Measurements from ENCODE around the gene PDZD8. TPM values are rescaled to one million over a fixed set of nuclear protein-coding genes. Genes with fewer than 3 reads are reported as not detected.

The PDZD8 gene
- total RNA-seq, 1 experiment from 2014 or later, result 15.2 TPM

- Histone ChIP-seq H3K4me3 (ENCODE audit: insufficient read depth, low read depth, low read length) (no peak overlapping the region), H3K27me3 (ENCODE audit: control insufficient read depth, insufficient read depth, low read length) (no peaks in the 10 kb centered on the region), H3K36me3 (replicated peaks; ENCODE audit: control insufficient read depth, insufficient read depth, low read length) (no peaks in the 10 kb centered on the region)
- DNase-seq, result no peak
Observed at GRCh38 chr10:117408436-117409384, 33.5 kb upstream of the PDZD8 start.

- DNase-seq, result no peak
- no peaks in the 10 kb centered on the region for H3K36me3 ChIP-seq (replicated peaks; ENCODE audit: control insufficient read depth, insufficient read depth, low read length)
- no peak overlapping the region for H3K4me3 ChIP-seq (ENCODE audit: insufficient read depth, low read depth, low read length)
- no peaks in the 10 kb centered on the region for H3K27me3 ChIP-seq (ENCODE audit: control insufficient read depth, insufficient read depth, low read length)
Observed at GRCh38 chr10:117405730-117406129, 30.5 kb upstream of the PDZD8 start.

GRCh38 chr10:117400329-117400728, 25.1 kb upstream of the PDZD8 start:
- H3K4me3 ChIP-seq (ENCODE audit: insufficient read depth, low read depth, low read length), result no peak overlapping the region
- H3K27me3 ChIP-seq (ENCODE audit: control insufficient read depth, insufficient read depth, low read length), result no peaks in the 10 kb centered on the region
- H3K36me3 ChIP-seq (replicated peaks; ENCODE audit: control insufficient read depth, insufficient read depth, low read length), result no peaks in the 10 kb centered on the region
- DNase-seq, result no peak

- Histone ChIP-seq H3K36me3 (replicated peaks; ENCODE audit: control insufficient read depth, insufficient read depth, low read length) (no peaks in the 10 kb centered on the region), H3K4me3 (ENCODE audit: insufficient read depth, low read depth, low read length) (no peak overlapping the region), H3K27me3 (ENCODE audit: control insufficient read depth, insufficient read depth, low read length) (no peaks in the 10 kb centered on the region)
- DNase-seq, result no peak
Observed at GRCh38 chr10:117399341-117400196, 24.3 kb upstream of the PDZD8 start.

- DNase-seq, result no peak
- Histone ChIP-seq H3K36me3 (replicated peaks; ENCODE audit: control insufficient read depth, insufficient read depth, low read length) (no peaks in the 10 kb centered on the region), H3K27me3 (ENCODE audit: control insufficient read depth, insufficient read depth, low read length) (no peaks in the 10 kb centered on the region), H3K4me3 (ENCODE audit: insufficient read depth, low read depth, low read length) (no peak overlapping the region)
Observed at GRCh38 chr10:117398029-117398428, 22.8 kb upstream of the PDZD8 start.

- Histone ChIP-seq H3K27me3 (ENCODE audit: control insufficient read depth, insufficient read depth, low read length) (no peaks in the 10 kb centered on the region; the same call in 1 of the 2 replicates), H3K36me3 (replicated peaks; ENCODE audit: control insufficient read depth, insufficient read depth, low read length) (no peaks in the 10 kb centered on the region), H3K4me3 (ENCODE audit: insufficient read depth, low read depth, low read length) (no peak overlapping the region)
- no peak for DNase-seq
Observed at GRCh38 chr10:117391436-117392205, 16.4 kb upstream of the PDZD8 start.

- no peak for DNase-seq
- Histone ChIP-seq H3K36me3 (replicated peaks; ENCODE audit: control insufficient read depth, insufficient read depth, low read length) (no peaks in the 10 kb centered on the region), H3K27me3 (ENCODE audit: control insufficient read depth, insufficient read depth, low read length) (no peaks in the 10 kb centered on the region; the same call in 1 of the 2 replicates), H3K4me3 (ENCODE audit: insufficient read depth, low read depth, low read length) (no peak overlapping the region)
Observed at GRCh38 chr10:117390420-117390819, 15.2 kb upstream of the PDZD8 start.

GRCh38 chr10:117386805-117387204, 11.6 kb upstream of the PDZD8 start:
- DNase-seq, result no peak
- Histone ChIP-seq H3K27me3 (ENCODE audit: control insufficient read depth, insufficient read depth, low read length) (no peaks in the 10 kb centered on the region; the same call in 1 of the 2 replicates), H3K36me3 (replicated peaks; ENCODE audit: control insufficient read depth, insufficient read depth, low read length) (no peaks in the 10 kb centered on the region), H3K4me3 (ENCODE audit: insufficient read depth, low read depth, low read length) (no peak overlapping the region)

- no peak overlapping the region for H3K4me3 ChIP-seq (ENCODE audit: insufficient read depth, low read depth, low read length)
- H3K36me3 ChIP-seq (replicated peaks; ENCODE audit: control insufficient read depth, insufficient read depth, low read length), result no peaks in the 10 kb centered on the region
- DNase-seq, result no peak
- peaks cover 5% of the 10 kb centered on the region for H3K27me3 ChIP-seq (ENCODE audit: control insufficient read depth, insufficient read depth, low read length)
Observed at GRCh38 chr10:117382861-117383260, 7.6 kb upstream of the PDZD8 start.

- no peaks in the 10 kb centered on the region for H3K36me3 ChIP-seq (replicated peaks; ENCODE audit: control insufficient read depth, insufficient read depth, low read length)
- peaks cover 24% of the 10 kb centered on the region for H3K27me3 ChIP-seq (ENCODE audit: control insufficient read depth, insufficient read depth, low read length)
- H3K4me3 ChIP-seq (ENCODE audit: insufficient read depth, low read depth, low read length), result peak overlapping the region; percentile 81
- no peak for DNase-seq
Observed at GRCh38 chr10:117374506-117375359, 507 bp downstream of the PDZD8 start.

- peaks cover 20% of the 10 kb centered on the region for H3K27me3 ChIP-seq (ENCODE audit: control insufficient read depth, insufficient read depth, low read length)
- DNase-seq, result peak; percentile 49
- peak overlapping the region; percentile 81 for H3K4me3 ChIP-seq (ENCODE audit: insufficient read depth, low read depth, low read length)
- no peaks in the 10 kb centered on the region for H3K36me3 ChIP-seq (replicated peaks; ENCODE audit: control insufficient read depth, insufficient read depth, low read length)
Observed at GRCh38 chr10:117373823-117374505, 1.3 kb downstream of the PDZD8 start.

GRCh38 chr10:117370205-117370604, 5.0 kb downstream of the PDZD8 start:
- no peak for DNase-seq
- no peak overlapping the region for H3K4me3 ChIP-seq (ENCODE audit: insufficient read depth, low read depth, low read length)
- peaks cover 9% of the 10 kb centered on the region for H3K27me3 ChIP-seq (ENCODE audit: control insufficient read depth, insufficient read depth, low read length)
- H3K36me3 ChIP-seq (replicated peaks; ENCODE audit: control insufficient read depth, insufficient read depth, low read length), result no peaks in the 10 kb centered on the region

- H3K36me3 ChIP-seq (replicated peaks; ENCODE audit: control insufficient read depth, insufficient read depth, low read length), result no peaks in the 10 kb centered on the region
- no peaks in the 10 kb centered on the region for H3K27me3 ChIP-seq (ENCODE audit: control insufficient read depth, insufficient read depth, low read length)
- DNase-seq, result no peak
- H3K4me3 ChIP-seq (ENCODE audit: insufficient read depth, low read depth, low read length), result no peak overlapping the region
Observed at GRCh38 chr10:117367718-117368117, 7.5 kb downstream of the PDZD8 start.

Measured in H7 (cell line).